GM19238 (cell line): ENCODE results near the gene SMDT1.

Experiments
- DNase-seq: peaks from one replicate; pipeline ENCODE4 v3.0.0; 2011; ENCODE audit warnings: low spot score; ENCODE audit not compliant: insufficient read length

The SMDT1 gene

GRCh38 chr22:42079319-42080251 lies at the start of gene SMDT1:
SMDT1 (plus strand) TSS chr22:42079700; CDS start chr22:42079769, 69 bp downstream.
- peak; percentile 98 for DNase-seq

- DNase-seq: no peak
Measured at GRCh38 chr22:42033263-42034181, 46.0 kb upstream of the SMDT1 start.

GRCh38 chr22:42035256-42035655 lies 44.2 kb upstream of the SMDT1 start:
- no peak for DNase-seq

GRCh38 chr22:42039271-42039670 lies 40.2 kb upstream of the SMDT1 start:
- no peak for DNase-seq

- no peak for DNase-seq
Measured at GRCh38 chr22:42041784-42042183, 37.7 kb upstream of the SMDT1 start.

GRCh38 chr22:42050641-42051180 lies 28.8 kb upstream of the SMDT1 start:
- DNase-seq: no peak

GRCh38 chr22:42052765-42053164 lies 26.7 kb upstream of the SMDT1 start:
- no peak for DNase-seq

GRCh38 chr22:42056757-42057511 lies 22.6 kb upstream of the SMDT1 start:
- no peak for DNase-seq

GRCh38 chr22:42060489-42060888 lies 19.0 kb upstream of the SMDT1 start:
- no peak for DNase-seq

GRCh38 chr22:42061041-42061440 lies 18.5 kb upstream of the SMDT1 start:
- no peak for DNase-seq

- DNase-seq: no peak
Measured at GRCh38 chr22:42062506-42063170, 16.9 kb upstream of the SMDT1 start.

- no peak for DNase-seq
Measured at GRCh38 chr22:42064629-42065028, 14.9 kb upstream of the SMDT1 start.

- DNase-seq: no peak
Measured at GRCh38 chr22:42065438-42066125, 13.9 kb upstream of the SMDT1 start.

GRCh38 chr22:42066126-42066761 lies 13.3 kb upstream of the SMDT1 start:
- no peak for DNase-seq

- no peak for DNase-seq
Measured at GRCh38 chr22:42066937-42067336, 12.6 kb upstream of the SMDT1 start.

GRCh38 chr22:42067671-42068251 lies 11.7 kb upstream of the SMDT1 start:
- no peak for DNase-seq

GRCh38 chr22:42068291-42068690 lies 11.2 kb upstream of the SMDT1 start:
- no peak for DNase-seq

- DNase-seq: peak; percentile 37
Measured at GRCh38 chr22:42069801-42070516, 9.5 kb upstream of the SMDT1 start.
